K562 (cell line): ENCODE results near the gene LIX1L. TPM values are rescaled to one million over a fixed set of nuclear protein-coding genes. Genes with fewer than 3 reads are reported as not detected.
A peak's percentile ranks its signal among the peaks of the same experiment; 100 is the strongest.

Experiments used
- ARID2 ChIP-seq: fragments of 450-650 bp; IDR thresholded peaks from 2 replicates; pipeline ENCODE4 v1.6.1; 2017; ENCODE audit warnings: antibody characterized with exemption, mild to moderate bottlenecking
- CBFA2T2 ChIP-seq: fragments of 450-650 bp; conservative IDR thresholded peaks from 2 replicates; pipeline ENCODE4 v1.6.1; 2017; ENCODE audit warnings: mild to moderate bottlenecking
- CBX8 ChIP-seq: fragments of 200-600 bp; sonication (generic); IDR thresholded peaks from 2 replicates; pipeline ENCODE4 v1.6.1; 2012; ENCODE audit warnings: borderline replicate concordance, mixed run types, low read depth, mild to moderate bottlenecking, moderate library complexity, mixed read lengths, low read length, control low read depth, inconsistent platforms; ENCODE audit not compliant: poor library complexity, severe bottlenecking; ENCODE audit errors: extremely low read depth
- CEBPB ChIP-seq: fragments of 450-650 bp; IDR thresholded peaks from 2 replicates; pipeline ENCODE4 v1.6.1; 2016; ENCODE audit warnings: missing genetic modification characterization, missing compliant biosample characterization
- DDX20 ChIP-seq: fragments of 450-650 bp; IDR thresholded peaks from 2 replicates; pipeline ENCODE4 v1.6.1; 2016; ENCODE audit warnings: missing genetic modification characterization, low read depth, mild to moderate bottlenecking, missing compliant biosample characterization, moderate library complexity
- ETV5 ChIP-seq: sonication (generic); formaldehyde crosslinking; IDR thresholded peaks from 2 replicates; pipeline ENCODE4 v1.4.0; 2020; ENCODE audit warnings: low read depth, mild to moderate bottlenecking, missing genetic modification reagents
- FOXM1 ChIP-seq, 2 experiments: fragments of 450-650 bp in 1 of 2; sonication (generic) in 1 of 2; formaldehyde crosslinking in 1 of 2; IDR thresholded peaks; 2 replicates each; pipeline versions ENCODE4 v1.6.1 to v1.9.0; 2017 to 2022; ENCODE audit warnings: low read depth in 2 of 2, mild to moderate bottlenecking in 2 of 2, missing genetic modification reagents in 1 of 2, moderate library complexity in 1 of 2
- GTF3C2 ChIP-seq: IDR thresholded peaks from 3 replicates; pipeline ENCODE4 v1.6.1; 2011; ENCODE audit warnings: borderline replicate concordance, mild to moderate bottlenecking, moderate library complexity; ENCODE audit not compliant: insufficient read length; ENCODE audit errors: extremely low read depth
- MEF2D ChIP-seq: conservative IDR thresholded peaks from 2 replicates; pipeline ENCODE4 v1.6.1; 2016; ENCODE audit warnings: low read depth, missing genetic modification characterization, missing compliant biosample characterization
- MEIS2 ChIP-seq: fragments of 450-650 bp; IDR thresholded peaks from 2 replicates; pipeline ENCODE4 v1.6.1; 2014; ENCODE audit warnings: mild to moderate bottlenecking; ENCODE audit not compliant: partially characterized antibody
- MLX ChIP-seq, 2 experiments: fragments of 450-650 bp in 1 of 2; sonication (generic) in 1 of 2; formaldehyde crosslinking; conservative IDR thresholded peaks; 2 replicates each; pipeline versions ENCODE4 v1.4.0 to v1.8.1; 2020 to 2022; ENCODE audit warnings: mild to moderate bottlenecking in 1 of 2, missing genetic modification reagents in 1 of 2
- NFE2 ChIP-seq: IDR thresholded peaks from 2 replicates; pipeline ENCODE4 v1.6.1; 2014; ENCODE audit warnings: antibody characterized with exemption, low read depth
- PHF20 ChIP-seq: fragments of 450-650 bp; IDR thresholded peaks from 2 replicates; pipeline ENCODE4 v1.6.1; 2018; ENCODE audit not compliant: partially characterized antibody
- PHF21A ChIP-seq: fragments of 450-650 bp; IDR thresholded peaks from 2 replicates; pipeline ENCODE4 v1.6.1; 2017; ENCODE audit warnings: low read depth, borderline replicate concordance
- POLR2A ChIP-seq: fragments of 450-650 bp; conservative IDR thresholded peaks from 2 replicates; pipeline ENCODE4 v1.6.1; 2016
- POLR2AphosphoS2 ChIP-seq: IDR thresholded peaks from 2 replicates; pipeline ENCODE4 v1.6.1; 2012; ENCODE audit warnings: low read length, improper control_type of control experiment
- RBM15 ChIP-seq: fragments of 200-400 bp; formaldehyde crosslinking; IDR thresholded peaks from 2 replicates; pipeline ENCODE4 v1.6.1; 2018; ENCODE audit warnings: mild to moderate bottlenecking, low read length, moderate library complexity; ENCODE audit not compliant: insufficient read depth
- RBM34 ChIP-seq: fragments of 200-400 bp; formaldehyde crosslinking; IDR thresholded peaks from 2 replicates; pipeline ENCODE4 v1.6.1; 2018; ENCODE audit warnings: low read length, borderline replicate concordance; ENCODE audit not compliant: insufficient read depth
- SMARCA5 ChIP-seq: fragments of 450-650 bp; IDR thresholded peaks from 2 replicates; pipeline ENCODE4 v1.6.1; 2016
- SP1 ChIP-seq: sonication (generic); formaldehyde crosslinking; IDR thresholded peaks from 2 replicates; pipeline ENCODE4 v1.8.1; 2022; ENCODE audit warnings: mild to moderate bottlenecking, missing genetic modification reagents
- ZNF12 ChIP-seq: sonication (generic); formaldehyde crosslinking; IDR thresholded peaks from 2 replicates; pipeline ENCODE4 v1.4.0; 2020; ENCODE audit warnings: mild to moderate bottlenecking, missing genetic modification reagents
- ZNF395 ChIP-seq: fragments of 200-800 bp; sonication (Bioruptor generic); IDR thresholded peaks from 2 replicates; pipeline ENCODE4 v1.6.1; 2017; ENCODE audit warnings: missing genetic modification characterization, missing compliant biosample characterization
- polyA plus RNA-seq, 8 experiments: library from polyadenylated mRNA; depleted of rRNA in 4 of 8; stranded (reverse) in 5 of 8; unstranded in 3 of 8; fragments of >200 nt; fragmentation: Nextera tagmentation in 2 of 8; fragmentation: Illumina TruSeq in 1 of 8; extraction: Ambion mirVana in 2 of 8; extraction: Trizol in 1 of 8; gene quantifications; 2 replicates each; pipeline versions ENCODE4 v1.2.1 to v1.2.3, GENCODE V29; 2011 to 2014; ENCODE audit warnings: inconsistent platforms in 1 of 8, missing spikeins in 1 of 8
- total RNA-seq, 7 experiments: library from RNA; depleted of rRNA in 6 of 7; stranded (reverse); fragments of >200 nt in 6 of 7; fragmentation: Illumina TruSeq in 2 of 7; extraction: Trizol in 2 of 7; gene quantifications; 2 replicates each; pipeline versions ENCODE4 v1.2.1 to v1.2.3, GENCODE V29; 2011 to 2021; ENCODE audit warnings: low replicate concordance in 1 of 7

Gene LIX1L
- total and polyA plus RNA-seq, 9 of the 15 experiments (the other 6 are each of a cell fraction or from before 2014, with no cell fraction given): 4.6 to 26.5 (median 12.5) TPM

DNA sequence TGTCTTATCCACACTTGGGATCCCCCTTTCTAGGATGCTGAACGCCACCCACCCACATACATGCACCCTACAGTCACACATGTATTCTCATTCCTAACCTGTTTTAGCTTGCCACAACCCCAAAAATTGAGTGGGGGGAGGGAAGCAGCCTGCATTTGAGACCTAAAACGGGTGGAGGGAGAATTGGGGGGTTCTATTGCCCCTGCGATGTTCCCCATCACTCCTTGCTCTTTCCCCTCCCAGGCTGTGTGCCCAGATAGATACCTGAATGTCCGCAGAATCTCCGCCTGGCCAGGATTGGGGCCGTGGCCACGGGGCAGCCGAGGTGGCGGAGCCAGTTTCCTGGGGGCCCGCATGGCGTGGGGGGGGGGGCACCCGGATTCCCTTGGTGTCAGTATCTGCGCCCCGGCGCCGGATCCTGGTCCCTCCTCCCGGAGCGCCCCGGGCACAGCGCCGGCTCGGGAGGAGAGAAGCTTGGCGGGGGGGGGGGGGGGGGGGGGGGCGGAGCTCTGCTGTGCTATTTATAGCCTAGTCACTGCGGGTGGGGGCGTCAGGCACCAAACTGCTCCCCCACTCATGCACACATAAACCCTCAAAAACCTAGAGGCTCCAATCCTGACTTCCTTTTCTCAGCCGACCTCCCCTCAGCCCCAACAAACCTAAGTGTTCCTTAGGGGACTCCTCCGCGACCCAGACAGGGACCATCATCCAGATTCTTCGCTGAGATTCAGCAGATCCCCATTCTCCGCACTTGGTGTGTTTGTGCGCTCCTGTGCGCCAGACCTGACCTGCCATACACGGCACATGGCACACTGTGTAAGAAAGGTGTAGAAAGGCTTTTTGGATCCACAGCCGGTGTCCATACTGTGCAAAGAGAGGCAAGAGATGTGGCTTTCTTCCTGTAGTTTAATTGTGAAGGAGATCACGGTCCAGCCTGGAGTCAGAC, 4.6 kb upstream of the LIX1L start (continued):
- no peak for TF ChIP-seq RBM15
- TF ChIP-seq CBFA2T2: no peak
- TF ChIP-seq PHF20: no peak
- TF ChIP-seq FOXM1 (IDR thresholded peaks at IDR 0.05; ENCODE audit: low read depth): no peak
- TF ChIP-seq FOXM1 (CRISPR knock-in tag; IDR thresholded peaks at IDR 0.05; ENCODE audit: low read depth): no peak
- no peak for TF ChIP-seq CBX8
- TF ChIP-seq ARID2: no peak
- TF ChIP-seq ZNF395: no peak
- TF ChIP-seq ETV5 (CRISPR knock-in tag): 0 out of 2 replicates have a peak, but pooled peaks have one; percentile 25
- TF ChIP-seq PHF21A: peak; percentile 81; the same call in 1 of the 2 replicates
- peak; percentile 38 for TF ChIP-seq NFE2
- TF ChIP-seq GTF3C2: no peak
- no peak for TF ChIP-seq DDX20 (tag)
- TF ChIP-seq POLR2AphosphoS2: no peak
- peak; percentile 12; the same call in 1 of the 2 replicates for TF ChIP-seq SP1 (CRISPR knock-in tag)
- TF ChIP-seq CEBPB (tag): no peak
- TF ChIP-seq MEIS2: no peak
- no peak for TF ChIP-seq MLX (CRISPR knock-in tag; conservative IDR thresholded peaks at IDR 0.05)
- peak; percentile 92 for TF ChIP-seq MEF2D (tag)
- TF ChIP-seq ZNF12 (CRISPR knock-in tag): no peak
- peak; percentile 14; the same call in 1 of the 2 replicates for TF ChIP-seq SMARCA5
- no peak for TF ChIP-seq POLR2A
- TF ChIP-seq RBM34: no peak
